Stimulated activated CD4-positive, alpha-beta T cell treated with anti-CD3 and anti-CD28 coated beads, Interleukin-1b, Interleukin-23, amount 100 ng/mL, for 4 hours (primary cell): ENCODE results near the gene L3MBTL2.
"Not testable (repeated sequence)": the region's sequence is repeated elsewhere in the genome, so short reads cannot be mapped to it uniquely, and the experiment has no call there.

Experiments used
- DNase-seq, 2 donors: peaks; one replicate each; pipeline ENCODE4 v3.0.0-alpha.2; 2020; ENCODE audit warnings: low read depth in 2 of 2

The L3MBTL2 gene

DNA sequence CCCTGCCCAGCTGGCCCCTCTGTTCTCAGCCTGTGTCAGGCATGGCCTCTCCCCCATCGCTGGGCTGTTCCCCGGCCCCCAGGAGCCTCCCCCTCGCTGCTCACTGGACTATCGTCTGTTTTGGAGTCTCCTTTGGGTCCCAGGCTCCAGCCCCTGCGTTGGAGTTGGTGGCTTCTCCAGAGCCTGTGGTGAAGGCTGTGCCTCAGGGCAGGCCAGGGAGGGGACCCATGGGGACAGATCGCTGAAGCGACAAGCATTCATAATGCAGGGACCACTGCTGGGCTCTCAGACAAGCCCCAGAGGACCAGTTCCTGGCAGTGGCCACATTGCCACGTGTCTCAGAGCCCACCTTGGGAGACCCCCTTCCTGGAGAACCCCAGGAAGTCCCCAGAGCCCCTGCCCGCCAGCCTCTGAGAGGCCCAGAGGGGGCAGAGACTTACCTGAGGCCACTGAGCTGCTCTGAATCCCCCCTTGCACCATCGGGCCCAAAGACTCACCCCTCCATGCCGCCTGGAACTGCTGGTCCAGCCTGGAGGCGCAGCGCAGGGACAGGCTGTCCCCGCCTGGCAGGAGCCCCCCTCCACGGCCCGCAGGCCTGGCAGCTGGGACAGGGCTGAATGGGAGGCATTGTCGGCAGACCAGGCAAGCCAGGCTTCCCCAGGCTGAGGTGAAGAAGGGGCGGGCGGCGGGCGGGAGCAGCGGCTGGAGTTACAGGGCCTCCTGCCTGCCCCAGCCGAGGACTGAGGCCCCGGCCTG is 35.4 kb downstream of the L3MBTL2 start, which contains the start of gene CHADL:
TSS of gene CHADL (minus strand) at position 555 of the 756 bp plus-strand sequence. CDS start at position 505, 50 bp downstream.
- no peak for DNase-seq

DNA sequence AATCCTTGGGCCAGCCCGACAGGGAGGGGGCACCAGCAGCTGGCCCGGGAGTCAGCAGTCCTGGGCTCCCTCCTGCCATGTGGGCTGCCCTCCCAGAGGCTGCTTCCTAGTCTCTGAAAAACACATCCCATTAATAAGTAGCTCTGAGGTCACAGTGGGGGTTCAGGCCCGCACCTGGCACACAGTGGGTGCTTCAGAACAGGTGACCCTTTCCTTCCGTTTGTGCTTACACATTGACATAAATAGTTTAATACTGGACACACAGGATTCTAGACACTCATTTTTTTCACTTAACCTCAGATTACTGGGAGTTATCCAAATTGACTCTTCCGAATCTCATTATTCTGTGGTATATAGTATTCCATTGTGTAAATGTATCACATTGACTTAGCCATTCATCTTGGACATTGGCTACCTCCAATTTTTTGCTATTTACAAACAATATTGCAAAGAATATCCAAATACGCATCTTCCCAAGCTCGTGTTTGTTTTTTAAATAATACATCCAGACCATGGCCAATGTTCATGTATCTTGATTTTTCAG is 36.1 kb downstream of the L3MBTL2 start:
- DNase-seq, result no peak

DNA sequence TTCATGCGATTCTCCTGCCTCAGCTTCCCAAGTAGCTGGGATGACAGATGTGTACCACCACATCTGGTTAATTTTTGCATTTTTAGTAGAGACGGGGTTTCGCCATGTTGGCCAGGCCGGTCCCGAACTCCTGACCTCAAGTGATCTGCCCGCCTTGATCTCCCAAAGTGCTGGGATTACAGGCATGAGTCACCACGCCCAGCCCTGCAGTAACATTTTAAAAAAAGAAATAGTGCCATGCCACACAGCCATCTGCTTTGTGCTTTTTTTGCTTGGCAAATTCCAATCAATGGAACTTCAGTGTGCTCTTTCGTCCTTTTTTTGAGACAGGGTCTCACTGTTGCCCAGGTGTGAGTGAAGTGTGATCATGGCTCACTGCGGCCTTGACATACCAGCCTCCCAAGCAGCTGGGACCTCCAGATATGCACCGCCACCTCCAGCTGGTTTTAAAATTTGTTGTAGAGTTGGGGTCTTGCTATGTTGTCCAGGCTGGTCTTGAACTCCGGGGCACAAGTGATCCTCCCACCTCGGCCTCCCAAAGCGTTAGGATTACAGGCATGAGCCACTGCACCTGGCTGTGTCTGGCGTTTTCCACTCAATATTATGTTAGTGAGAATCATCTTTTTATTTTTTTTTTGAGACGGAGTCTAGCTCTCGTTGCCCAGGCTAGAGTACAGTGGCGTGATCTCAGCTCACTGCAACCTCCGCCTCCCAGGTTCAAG is 37.4 kb downstream of the L3MBTL2 start:
- no peak for DNase-seq

DNA sequence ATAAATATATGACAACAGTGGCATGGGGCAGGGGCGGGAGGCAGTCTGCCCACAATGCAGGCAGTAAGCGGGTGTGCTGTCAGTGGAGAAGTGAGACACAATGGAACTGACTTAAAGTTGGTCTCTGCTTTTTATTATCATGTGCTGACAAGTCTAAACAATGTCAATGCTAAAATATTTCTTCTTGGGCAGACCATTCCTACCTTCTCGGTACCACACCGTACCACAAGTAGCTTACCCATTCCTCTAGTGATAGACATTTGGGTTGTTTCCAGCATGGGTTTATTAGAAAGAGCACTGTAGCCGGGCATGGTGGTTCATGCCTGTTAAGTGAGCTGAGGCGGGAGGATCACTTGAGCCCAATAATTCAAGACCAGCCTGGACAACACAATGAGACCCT is 38.2 kb downstream of the L3MBTL2 start:
- DNase-seq, result no peak

DNA sequence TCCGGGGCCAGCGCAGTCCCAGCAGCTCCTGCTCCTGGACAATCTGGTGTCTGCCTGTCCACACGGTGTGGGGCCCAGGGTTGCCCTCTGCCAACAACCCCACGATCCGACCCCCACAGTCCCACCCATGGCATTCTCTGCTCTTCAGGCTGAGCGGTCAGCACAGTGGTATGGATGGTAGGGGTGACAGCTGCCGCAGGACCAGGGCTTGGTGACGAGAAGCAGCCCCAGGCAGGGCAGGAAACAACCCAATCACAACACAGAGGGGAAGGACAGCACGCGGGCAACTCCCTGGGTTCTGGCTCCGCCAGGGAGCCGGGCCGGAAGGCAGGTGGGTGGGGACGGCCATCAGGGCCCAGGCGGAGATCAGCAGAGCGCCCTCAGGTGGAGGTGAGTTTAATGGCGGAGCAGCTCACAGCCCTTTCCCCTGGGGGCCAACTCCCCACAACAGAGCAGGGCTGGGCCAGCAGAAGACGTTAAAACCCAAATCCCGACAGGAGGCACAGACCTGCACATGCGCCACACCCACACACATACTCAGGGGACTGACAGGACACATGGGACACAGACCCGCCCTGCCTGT is 40.9 kb downstream of the L3MBTL2 start:
- DNase-seq, result no peak

DNA sequence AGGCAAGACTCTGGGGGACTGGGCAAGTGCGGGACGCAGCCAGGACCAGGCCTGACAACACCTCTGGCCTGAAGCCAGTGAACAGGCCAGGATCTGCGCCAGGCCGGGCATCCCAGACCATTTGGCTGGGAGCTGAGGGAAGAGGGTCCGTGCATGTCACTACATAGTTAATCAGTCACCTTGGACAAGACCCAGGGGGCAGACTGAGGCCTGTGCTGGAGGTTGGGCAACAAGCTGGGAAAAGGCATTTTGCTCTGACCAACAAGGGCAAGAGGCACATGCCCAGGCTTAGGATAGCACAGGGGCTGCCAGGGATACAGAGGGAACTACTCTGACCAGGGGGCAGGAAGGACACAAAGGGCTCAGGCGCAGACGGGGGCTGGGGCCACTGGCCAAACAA is 42.6 kb downstream of the L3MBTL2 start:
- DNase-seq, result no peak

DNA sequence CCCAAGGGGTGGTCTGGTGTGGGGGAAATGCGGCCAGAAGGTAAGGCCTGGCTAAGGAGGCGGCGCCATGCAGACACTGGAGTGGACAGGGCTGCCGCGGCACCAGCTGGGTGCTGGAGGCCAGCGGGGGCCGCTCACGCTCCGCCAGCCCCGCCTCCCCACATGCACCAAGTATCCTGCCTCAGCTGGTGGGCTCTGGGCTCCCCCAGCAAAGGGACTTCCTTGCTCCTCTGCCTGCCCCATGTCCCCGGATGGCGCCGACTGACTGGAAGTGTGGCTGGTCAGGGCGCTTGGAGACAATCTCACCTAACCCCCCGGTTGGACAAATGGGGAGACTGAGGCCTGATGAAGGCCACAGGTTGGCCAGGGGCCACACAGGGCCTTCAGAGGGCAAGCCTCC is 43.2 kb downstream of the L3MBTL2 start:
- no peak for DNase-seq

DNA sequence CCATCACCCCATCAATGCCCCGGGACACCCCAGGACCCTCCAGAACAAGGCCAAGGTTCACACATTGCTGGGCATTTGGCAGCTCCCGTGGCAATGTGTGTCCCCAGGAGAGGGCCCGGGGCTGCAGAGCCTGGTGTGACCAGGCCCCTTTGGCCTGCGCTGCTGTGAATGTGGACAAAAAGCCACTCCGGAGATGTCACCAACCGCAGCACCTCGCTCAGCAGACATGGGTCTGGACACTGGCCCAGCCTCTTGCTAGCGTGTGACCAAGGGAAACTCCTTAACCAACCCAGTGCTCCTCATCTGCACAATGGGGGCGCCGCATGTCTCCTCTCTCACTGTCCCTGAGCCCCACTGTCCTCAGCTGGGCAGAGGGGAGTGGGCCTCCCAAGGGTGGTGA is 43.6 kb downstream of the L3MBTL2 start:
- no peak for DNase-seq

DNA sequence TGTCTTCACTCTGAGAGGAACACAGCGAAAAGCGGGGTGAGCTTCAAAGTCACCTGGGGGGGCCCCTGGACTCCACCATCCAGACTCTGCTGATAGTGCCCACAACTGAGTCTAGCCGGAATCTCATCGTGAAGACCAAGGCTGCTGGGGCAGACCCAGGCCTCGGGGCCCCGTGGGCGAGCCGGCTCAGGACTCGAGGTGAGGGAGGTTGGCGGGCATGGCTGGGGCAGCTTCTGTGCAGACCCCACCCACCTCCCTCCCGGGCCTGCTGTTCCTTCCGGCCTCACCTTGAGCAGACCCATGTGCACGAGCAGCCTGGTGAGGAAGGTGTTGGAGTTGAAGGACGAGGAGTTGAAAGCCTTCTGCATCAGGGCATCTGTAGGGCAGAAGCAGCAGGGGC is 44.3 kb downstream of the L3MBTL2 start:
- DNase-seq, result no peak

DNA sequence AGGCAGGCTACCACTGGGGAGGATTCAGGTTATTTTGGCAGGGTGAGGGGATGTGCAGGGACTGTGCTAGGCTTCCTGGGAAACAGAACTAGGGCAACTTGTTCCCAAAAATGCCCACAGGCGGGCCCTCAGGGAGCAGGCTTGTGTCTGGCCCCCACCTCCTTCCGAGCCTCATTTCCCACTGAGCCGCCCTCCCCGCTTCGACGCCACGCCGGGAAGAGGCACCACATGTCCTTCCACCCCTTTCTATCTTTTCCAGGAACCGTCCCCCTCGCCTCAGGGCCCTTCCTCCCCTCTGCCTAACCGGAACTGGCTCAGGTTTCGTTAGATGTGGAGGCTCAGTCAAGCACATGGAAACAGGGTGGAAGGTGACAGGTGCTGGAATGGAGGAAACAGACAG is 45.0 kb downstream of the L3MBTL2 start:
- no peak for DNase-seq

DNA sequence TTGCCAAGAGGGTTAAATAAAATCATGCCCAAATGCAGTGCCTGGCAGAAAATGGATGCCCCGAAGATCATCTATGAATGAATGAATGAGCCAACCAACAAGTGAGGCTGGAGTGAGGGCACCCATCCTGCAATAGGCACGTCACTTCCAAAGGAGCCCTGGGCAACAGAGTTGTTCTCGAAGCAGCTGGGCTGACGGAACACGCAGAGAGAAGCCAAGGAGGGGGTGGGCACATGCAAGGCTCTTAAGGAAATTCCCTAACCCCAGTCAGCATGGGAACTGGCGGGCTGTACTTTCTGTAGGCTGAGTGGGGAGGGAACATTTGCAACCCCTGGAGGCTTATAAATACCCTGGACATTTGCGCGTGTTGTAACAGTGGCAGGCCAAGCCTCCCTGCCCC is 47.3 kb downstream of the L3MBTL2 start:
- DNase-seq, result no peak

DNA sequence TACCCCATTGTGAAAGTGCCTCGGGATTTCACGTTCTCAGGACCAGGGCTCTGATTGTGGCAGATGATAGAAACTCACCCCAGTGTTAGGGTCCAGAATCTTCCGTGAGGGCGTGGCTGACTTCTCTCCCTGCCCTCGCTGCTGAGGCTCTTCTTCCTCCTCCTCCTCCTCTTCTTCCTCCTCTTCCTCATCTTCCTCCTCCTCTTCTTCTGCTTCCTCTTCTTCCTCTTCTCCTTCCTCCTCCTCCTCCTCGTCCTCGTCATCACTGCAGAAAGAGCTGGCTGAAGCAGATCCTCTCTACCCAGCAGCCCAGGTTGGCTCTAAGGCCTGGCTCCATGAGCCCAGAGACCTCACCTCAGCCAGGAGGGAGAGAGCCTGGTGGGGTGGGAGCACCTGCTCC is 49.1 kb downstream of the L3MBTL2 start:
- DNase-seq, result no peak

DNA sequence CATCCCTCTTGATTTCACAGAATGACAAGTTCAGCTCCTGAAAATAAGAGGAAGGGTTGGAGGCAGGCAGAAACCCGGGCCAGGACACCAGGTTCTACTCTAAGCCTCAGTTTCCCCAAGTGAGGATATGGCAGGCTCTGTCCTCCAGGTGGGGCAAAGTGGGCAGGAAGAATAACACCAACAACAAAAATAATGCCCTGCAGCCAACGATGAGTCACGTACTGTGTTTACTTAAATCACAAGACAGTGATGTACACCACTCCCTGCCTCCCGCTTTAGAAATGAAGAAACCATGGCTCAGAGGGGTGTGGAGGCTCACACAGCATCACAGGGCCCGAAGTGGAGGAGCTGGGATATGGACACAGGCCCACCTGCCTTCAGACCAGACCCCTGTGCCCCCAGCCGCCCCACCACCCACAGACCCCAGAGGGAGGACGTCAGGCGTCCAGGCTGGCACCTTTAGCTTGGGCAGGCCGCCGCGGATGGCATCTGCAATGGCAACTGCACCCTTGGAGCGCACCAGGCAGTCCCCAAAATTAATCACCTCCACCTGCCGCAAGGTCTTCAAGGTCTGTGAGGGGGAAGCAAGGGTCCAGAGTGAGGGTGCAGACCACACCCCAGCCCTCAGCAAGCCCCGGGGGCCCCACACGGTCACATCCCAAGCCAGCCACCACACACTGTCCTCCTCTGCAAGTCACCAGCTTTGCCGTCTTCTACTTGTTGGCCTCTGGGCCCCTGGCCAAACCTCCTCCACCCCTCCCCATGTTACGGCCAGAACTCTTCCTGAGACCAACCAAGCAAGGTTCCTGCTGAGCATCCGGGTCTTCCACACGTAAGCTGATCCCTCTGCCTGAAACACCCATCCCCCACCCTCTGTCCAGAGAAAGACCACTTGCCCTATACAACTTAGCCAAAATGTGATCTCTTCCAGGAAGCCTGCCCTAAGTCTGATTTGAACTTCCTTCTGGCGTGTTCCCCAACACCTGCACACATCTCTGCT is 51.4 kb downstream of the L3MBTL2 start:
- no peak for DNase-seq

DNA sequence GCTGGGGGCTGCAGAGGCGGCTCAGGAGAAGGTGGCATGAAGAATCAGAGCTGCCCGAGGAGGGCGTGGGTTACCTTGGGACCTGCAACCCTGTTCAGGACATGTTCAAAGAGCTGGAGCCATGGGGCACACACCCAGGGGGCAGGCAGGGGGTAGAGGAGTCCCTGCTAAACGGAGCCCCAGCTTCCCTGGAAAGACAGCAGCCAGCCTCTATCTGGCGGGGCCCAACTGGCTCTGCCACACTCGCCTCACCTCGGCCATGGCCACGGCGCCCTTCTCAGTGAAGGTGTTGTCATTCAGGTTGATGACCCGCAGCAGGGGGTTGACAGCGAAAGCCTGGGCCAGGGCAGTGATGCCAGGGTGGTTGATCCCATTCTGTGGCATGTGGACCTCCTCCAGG is 52.6 kb downstream of the L3MBTL2 start:
- DNase-seq, result no peak

DNA sequence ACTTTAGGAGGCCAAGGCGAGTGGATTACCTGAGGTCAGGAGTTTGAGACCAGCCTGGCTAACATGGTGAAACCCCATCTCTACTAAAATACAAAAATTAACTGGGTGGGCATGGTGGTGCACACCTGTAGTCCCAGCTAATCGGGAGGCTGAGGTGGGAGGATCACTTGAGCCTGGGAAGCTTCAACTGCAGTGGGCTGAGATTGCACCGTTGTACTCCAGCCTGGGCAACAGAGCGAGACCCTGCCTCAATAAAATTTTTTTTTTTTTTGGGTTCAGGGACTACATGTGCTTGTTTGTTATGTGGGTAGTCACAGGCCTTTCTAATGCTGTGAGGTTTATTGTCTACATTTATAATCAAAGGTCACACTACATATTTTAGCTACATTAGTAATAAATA is 54.6 kb downstream of the L3MBTL2 start:
- not testable (repeated sequence) for DNase-seq

DNA sequence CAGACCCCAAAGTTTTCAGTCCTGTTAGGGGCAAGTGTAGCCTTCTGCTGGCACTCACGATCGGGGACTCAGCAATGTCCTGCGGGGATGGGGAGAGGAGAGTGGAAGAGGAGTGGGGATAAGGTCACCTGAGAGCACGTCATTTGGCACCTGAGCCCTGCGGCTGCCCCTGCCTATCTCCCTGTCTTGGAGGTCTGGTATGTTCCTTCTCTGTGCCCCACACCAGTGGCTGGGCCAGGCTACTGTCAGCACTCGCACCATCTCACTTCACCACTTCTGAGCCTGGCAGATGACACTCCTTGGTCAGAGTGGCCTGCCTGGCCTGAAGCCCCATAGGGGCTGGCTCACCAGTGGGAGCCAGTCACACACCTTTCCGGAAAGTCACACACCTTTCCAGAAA is 55.8 kb downstream of the L3MBTL2 start:
- DNase-seq, result no peak

DNA sequence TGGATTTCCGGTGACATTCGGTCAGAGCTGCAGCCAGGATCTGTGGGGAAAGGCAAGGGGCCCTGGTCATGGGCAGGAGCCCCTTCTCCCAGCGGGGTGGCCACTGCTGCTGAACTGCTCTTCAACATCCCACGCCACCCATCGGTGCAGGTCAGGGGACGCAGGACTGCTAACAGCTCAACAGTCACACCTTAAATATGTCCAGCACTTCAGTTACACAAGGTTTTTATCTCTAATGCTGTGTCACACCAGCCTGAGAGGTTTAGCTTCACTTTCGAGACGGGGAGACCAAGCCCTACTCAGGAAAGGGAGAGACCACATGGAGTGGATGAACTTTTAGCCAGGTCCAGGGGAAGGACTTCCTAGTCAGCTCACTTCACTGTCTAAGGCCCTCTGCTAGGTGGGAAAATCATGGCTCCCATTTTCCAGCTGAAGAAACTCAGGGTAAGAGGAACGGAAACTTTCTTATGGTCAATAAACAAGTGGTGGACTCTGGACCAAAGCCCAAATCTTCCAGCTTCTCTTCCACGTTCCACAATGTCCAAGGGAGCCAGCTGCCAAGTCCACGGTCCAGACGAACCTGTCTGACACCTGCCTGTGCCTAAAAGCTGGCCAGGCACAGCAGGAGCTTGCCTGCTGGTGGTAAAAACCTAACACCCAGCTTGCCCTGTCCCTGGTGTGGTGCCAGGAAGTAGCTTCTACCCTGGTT is 56.6 kb downstream of the L3MBTL2 start:
- DNase-seq, result no peak

DNA sequence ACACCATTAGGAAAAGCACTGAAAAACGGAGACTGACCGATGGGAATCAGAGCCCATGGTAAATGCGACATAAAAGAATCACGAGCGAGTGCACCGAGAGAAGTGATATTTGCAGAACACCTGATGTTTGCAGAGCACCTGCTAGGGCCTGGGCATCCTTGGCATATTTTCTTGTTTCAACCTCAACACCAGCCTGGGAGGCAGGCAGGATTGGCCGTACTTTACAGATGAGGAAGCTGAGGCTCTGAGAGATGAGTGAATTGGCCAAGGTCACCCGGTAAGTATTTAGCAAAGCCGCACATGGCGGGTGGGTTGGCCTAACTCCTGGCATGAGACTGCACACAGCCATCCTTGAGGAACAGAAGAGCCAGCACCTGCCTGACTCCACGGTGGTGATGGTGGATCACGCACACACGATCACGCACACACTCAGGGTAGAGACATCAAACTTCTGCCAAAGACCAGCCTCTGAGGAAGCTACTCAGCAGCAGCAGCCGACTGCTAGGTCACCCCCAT is 57.2 kb downstream of the L3MBTL2 start:
- no peak for DNase-seq

DNA sequence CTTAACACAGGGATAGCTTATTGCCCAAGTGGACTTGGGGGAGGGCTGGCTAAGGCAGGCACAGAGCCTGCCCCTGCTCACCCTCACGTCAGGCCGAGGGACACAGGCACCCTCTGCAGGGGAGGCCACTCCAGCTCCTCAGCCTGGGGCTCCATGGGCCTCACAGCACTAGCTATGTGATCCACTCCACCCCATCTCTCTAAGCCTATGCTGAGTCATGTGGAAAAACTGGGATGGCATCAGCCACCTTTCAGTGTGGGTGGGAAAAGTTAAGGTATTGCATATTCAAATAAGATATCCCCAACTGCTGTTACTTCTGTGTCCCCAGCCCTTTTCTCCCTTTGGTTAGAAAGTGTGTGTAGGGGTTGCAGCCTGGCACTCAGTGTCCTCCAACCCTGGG is 58.6 kb downstream of the L3MBTL2 start:
- no peak for DNase-seq

DNA sequence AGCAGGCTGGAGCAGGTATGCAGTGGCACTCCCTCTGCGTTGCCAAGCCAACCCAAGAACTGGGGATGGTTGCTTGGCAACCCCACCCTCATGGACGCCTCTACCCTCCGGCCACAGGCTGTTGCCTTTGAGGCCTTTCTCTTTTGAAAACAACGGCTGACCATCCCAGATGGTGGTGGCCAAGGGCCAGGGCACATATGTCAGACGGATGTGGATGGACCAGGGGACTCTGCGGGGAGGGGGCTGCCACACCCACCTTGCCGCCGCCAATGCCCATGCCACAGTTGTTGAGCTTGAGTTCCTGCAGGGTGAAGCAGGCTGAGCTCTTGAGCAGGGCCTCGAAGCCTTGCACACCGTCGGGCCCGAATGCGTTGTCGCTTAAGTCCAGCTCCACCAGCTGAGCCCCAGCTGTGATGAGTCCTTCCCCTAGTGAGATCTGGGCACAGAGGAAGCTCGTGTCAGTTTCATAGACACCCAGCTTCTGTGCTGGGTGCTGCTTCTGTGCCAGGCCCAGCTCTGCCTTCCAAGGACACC is 59.4 kb downstream of the L3MBTL2 start:
- no peak for DNase-seq
